ENCODE results near the gene ANK3. TPM values are rescaled to one million over a fixed set of nuclear protein-coding genes. Genes with fewer than 3 reads are reported as not detected.

Gene ANK3
- total RNA-seq, 4 donors from 2014 or later, result 6.4 to 23.2 (median 13.5) TPM

DNA sequence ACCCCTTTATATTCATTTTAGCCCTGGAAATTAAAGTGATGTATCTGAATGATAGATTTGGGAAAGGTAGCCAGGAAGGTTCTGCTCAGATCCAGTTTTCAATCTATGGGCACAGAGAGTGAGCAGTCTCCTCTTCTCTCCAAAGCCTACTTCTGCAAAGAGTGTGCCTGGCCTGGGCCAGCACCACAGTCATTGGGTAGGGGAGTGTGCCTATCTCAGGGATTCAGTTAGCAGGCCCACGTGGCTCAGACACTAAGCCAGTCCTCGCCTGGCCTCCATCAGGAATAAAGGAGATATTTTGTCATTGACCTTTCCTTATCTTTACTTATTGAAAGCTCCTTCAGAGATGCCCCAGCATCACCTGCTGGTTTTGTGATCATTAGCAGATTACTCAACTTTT lies 267.5 kb downstream of the ANK3 start:
- TF ChIP-seq, protein P1, sequence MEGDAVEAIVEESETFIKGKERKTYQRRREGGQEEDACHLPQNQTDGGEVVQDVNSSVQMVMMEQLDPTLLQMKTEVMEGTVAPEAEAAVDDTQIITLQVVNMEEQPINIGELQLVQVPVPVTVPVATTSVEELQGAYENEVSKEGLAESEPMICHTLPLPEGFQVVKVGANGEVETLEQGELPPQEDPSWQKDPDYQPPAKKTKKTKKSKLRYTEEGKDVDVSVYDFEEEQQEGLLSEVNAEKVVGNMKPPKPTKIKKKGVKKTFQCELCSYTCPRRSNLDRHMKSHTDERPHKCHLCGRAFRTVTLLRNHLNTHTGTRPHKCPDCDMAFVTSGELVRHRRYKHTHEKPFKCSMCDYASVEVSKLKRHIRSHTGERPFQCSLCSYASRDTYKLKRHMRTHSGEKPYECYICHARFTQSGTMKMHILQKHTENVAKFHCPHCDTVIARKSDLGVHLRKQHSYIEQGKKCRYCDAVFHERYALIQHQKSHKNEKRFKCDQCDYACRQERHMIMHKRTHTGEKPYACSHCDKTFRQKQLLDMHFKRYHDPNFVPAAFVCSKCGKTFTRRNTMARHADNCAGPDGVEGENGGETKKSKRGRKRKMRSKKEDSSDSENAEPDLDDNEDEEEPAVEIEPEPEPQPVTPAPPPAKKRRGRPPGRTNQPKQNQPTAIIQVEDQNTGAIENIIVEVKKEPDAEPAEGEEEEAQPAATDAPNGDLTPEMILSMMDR (IDR thresholded peaks at IDR 0.05; ENCODE audit: low read depth), result no peak

DNA sequence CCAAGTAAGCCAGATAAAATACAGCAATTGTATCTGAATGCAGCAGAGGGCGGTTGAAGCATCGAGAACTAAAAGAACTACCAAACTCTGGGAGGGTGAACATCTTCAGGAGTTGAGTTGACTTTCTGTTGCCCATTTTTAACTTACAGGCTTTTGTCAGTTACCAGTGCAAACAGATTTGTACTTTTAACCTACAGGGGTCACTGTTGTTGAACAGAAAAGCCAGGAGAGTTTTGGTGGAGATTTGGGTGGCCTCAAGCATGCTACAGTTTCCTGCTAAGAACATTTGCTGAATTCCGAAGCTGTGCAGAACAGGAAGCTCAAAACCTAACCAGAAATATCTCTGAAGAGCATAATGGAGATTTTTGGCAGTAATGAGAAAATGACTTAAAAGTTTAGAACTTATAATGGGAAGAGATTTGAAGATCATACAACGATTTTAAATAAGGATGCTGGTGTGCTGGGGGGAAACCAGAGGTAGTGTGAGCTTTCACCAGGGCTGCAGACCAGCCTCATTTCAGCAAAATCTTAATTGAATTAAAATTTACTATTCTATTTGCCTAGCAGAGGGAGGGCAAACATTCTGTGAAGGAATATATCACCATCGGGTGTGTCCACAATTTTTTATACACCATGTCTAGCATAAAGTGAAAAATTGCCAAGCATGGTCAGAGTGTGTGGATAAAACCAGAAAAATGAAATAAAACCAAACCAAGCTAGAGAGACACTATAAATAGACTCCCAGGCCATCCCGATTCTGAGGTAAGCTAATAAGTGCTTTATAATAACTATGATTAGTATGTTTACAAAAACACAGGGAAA lies 274.7 kb downstream of the ANK3 start:
- TF ChIP-seq, protein P1 (IDR thresholded peaks at IDR 0.05; ENCODE audit: low read depth), result no peak

DNA sequence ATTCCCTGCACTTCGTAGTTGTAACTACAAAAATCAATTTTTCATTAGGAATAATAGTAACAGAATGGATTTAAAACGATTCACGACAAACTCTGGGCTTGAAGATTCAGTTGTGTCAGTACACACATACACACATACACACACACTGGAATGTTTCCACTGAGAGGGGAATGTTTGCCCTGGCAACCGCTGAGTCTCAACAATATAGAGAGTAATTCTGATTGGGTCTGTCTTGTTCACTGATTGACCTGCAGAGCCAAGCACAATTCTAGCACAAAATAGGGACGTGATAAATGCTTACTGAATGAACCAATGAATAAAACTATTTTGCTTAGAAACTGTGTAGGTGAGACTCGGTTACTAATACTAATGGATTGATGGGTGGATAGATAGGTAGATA lies 278.9 kb downstream of the ANK3 start:
- TF ChIP-seq, protein P1 (IDR thresholded peaks at IDR 0.05; ENCODE audit: low read depth), result no peak

DNA sequence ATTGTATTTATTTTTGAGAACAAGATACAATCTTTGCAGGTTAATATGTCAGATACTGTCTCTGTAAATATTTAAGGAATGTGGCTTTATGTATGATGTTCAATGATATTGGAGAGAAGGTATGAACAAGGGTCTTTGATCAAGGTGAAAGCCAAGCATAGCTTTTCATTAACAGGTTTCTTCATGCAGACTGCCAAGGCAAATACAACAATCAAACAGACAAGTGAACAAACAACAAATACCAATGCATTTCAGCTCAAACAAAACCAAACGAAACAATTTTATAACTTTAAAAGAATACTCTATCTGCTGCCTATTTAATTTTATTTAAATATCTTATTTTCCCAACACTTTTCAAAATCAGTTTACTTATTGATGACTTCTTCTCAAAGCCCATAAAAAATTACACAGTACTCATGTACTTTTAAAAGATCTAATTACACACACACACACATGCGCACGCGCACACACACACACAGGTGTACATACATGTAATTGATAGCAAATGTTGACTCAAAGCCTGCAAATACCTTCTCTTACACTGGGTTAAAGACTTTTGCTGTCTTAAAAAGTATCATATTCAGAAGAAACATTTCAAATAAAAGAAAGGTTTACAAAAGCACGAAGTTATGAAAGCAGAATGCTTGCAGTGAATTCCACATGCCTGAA lies 282.2 kb downstream of the ANK3 start:
- TF ChIP-seq, protein P1 (IDR thresholded peaks at IDR 0.05; ENCODE audit: low read depth), result no peak

DNA sequence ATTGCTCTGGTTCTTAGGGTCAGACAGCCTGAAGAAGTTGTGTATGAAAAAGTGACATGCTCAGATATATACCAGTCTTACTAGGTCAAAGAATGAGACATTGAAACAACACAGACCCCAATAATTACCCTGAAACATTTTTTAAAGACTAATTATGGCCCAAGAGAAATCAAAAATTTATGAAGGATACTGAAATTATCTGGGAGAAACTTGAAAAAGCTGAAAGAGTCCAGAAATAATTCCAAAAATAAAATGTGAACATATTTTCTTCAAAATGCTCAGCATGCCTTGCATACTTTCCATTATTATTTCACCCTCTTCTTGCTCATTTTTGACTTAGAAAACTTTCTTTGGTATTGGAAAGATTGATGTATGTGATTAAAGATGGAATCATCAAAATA lies 284.4 kb downstream of the ANK3 start:
- TF ChIP-seq, protein P1 (IDR thresholded peaks at IDR 0.05; ENCODE audit: low read depth), result no peak

DNA sequence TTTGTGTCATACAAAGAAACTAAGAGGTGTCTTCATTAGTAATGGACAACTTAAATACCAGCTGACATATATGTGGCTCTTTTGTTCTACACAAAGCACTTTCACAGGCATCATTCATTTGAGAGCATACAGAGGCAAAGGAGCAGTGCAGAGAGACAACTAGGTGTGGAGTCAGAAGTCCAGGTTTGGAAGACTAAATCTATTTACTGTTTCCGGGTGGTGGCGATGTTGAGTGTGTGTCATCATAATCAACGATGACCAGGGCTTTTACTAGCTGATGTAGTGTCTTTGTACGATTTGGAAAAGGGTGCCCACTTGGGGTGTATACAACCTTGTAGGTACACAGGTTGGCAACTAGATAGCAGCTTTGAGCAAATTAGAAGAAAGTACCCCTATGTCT lies 287.9 kb downstream of the ANK3 start:
- TF ChIP-seq, protein P1 (IDR thresholded peaks at IDR 0.05; ENCODE audit: low read depth), result no peak

DNA sequence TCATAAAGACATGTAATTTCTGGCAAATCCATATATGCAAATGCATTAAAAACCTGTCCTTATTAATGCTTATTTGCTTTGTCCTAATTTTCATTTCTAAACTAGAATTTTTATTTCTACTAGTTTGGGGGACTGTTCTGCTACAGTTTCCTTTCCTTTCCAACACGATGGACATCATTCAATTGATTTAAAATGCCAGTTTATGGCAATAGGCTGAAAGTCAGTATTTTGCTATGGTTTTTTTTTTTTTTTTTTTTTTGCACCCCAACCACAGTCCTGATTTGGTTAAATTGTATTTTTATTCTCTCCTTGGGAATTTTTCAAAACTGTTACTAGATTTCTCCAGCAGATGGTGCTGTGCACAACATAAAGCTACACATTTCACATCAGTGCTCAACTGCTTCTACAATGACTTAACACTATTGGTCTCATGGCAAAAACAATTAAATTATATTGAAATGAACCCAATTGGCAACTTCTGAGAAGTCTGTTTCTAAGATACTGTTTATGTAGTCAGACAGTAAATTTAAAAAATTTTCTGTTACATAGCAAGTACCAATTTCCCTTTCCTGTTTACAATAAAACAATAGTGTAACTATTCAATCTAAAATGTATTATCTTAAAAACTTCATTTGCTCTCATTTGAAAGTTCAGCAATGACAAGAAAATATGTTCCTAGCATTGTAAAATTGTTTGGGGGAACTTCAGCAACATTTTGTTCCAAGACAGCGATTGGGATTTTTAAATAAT lies 289.5 kb downstream of the ANK3 start:
- TF ChIP-seq, protein P1 (IDR thresholded peaks at IDR 0.05; ENCODE audit: low read depth), result no peak
